Measurements from ENCODE around the gene ABCB9. TPM values are rescaled to one million over a fixed set of nuclear protein-coding genes. Genes with fewer than 3 reads are reported as not detected.

Gene ABCB9
- total and polyA plus RNA-seq, 7 donors: 1.2 to 5.3 (median 3.0) TPM

DNA sequence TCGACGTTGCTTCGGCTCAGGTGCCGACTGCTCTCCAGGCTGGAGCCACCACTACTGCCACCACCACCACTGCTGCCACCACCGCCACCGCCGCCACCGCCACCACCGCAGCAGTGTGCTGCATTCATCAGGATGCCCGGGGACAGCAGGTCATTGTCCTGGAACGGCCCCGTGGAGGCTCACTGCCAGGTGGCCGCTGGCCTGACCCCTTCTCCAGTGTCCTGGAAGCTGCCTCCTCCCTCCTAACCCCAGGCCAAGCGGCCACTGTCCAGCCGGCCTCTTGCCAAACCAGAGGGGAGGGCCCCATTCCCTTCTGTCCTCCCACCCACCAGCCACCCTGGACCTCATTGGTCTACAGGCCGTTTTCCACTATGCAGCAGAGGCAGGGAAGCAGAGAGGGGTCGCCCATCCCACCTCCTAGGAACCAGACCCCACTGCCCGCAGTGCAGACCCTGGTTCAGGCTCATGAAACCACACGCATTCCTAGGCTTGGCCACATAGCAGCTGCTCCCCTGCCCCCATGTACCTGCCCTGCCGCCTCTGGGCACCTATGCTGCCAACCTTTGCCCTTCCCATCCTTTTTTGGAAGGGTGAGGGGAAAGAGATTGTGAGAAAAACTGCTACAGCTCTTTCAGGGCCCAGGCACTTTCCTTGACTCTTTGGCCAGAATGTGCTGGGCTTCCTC lies 29.4 kb upstream of the ABCB9 start:
- 86 to 88% methylated on average over 20 of the region's 20 CpGs for WGBS, 2 donors
- Histone ChIP-seq H3K4me1 (peaks cover 0 to 12% (median 0%) of the 10 kb centered on the region in 4 donors), H3K27ac (peak overlapping the region in 1 of 4 donors; percentile 17), H3K36me3 (peaks cover 2 to 34% (median 6%) of the 10 kb centered on the region in 4 donors), H3K27me3 (no peaks in the 10 kb centered on the region), H3K4me3 (no peak overlapping the region), H3K9me3 (no peaks in the 10 kb centered on the region)
- intact Hi-C loops (cut with DNase I): no loop called here
- DNase-seq: peak; percentile 78
- no peak for TF ChIP-seq EP300 (IDR thresholded peaks at IDR 0.05)
- no peak for TF ChIP-seq POLR2AphosphoS5 (IDR thresholded peaks at IDR 0.05)
- TF ChIP-seq, protein P1, sequence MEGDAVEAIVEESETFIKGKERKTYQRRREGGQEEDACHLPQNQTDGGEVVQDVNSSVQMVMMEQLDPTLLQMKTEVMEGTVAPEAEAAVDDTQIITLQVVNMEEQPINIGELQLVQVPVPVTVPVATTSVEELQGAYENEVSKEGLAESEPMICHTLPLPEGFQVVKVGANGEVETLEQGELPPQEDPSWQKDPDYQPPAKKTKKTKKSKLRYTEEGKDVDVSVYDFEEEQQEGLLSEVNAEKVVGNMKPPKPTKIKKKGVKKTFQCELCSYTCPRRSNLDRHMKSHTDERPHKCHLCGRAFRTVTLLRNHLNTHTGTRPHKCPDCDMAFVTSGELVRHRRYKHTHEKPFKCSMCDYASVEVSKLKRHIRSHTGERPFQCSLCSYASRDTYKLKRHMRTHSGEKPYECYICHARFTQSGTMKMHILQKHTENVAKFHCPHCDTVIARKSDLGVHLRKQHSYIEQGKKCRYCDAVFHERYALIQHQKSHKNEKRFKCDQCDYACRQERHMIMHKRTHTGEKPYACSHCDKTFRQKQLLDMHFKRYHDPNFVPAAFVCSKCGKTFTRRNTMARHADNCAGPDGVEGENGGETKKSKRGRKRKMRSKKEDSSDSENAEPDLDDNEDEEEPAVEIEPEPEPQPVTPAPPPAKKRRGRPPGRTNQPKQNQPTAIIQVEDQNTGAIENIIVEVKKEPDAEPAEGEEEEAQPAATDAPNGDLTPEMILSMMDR (IDR thresholded peaks at IDR 0.05): no peak
- no peak for TF ChIP-seq POLR2A (IDR thresholded peaks at IDR 0.05)

DNA sequence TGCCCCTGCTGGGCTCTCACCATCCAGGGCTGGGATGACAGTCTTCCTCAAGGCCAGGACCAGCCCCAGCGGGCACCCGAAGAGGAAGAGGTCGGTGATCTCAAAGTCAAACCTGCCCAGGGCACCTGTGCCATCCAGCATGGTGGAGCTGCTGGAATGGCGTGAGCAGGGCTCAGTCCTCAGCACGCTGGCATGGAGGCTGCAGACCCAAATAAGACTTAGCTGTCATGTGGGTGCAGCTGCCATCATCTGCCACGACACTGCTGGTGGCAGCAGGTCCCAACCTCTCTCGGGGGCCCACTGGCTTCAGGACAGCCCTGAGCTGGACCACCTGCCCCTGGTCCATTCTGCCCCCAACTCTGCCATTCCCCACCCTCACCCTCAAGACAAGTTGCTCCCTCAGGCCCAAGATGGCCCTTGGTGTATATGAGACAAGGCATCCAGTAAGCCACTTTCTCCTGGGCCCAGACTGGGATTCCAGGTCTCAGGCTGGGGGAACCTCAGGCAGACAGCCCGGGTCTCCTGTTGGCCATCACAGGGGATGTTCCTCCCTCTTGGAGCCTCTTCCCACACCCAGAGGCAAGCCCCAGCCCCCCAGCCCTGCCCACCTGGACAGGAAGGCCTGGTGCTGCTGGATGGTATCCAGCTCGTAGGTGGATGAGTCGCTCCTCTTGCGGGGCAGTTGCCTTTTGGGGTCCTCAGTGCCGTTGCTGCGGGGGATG lies 28.7 kb upstream of the ABCB9 start:
- H3K27ac ChIP-seq: no peak overlapping the region
- no peak overlapping the region for H3K4me3 ChIP-seq
- TF ChIP-seq, protein P1 (IDR thresholded peaks at IDR 0.05): no peak
- no peak for TF ChIP-seq POLR2AphosphoS5 (IDR thresholded peaks at IDR 0.05)
- no peak for TF ChIP-seq POLR2A (IDR thresholded peaks at IDR 0.05)
- no peak for TF ChIP-seq EP300 (IDR thresholded peaks at IDR 0.05)
- DNase-seq: no peak
- no peaks in the 10 kb centered on the region for H3K27me3 ChIP-seq
- intact Hi-C loops (cut with DNase I): no loop called here
- no peaks in the 10 kb centered on the region for H3K9me3 ChIP-seq
- peaks cover 0 to 12% (median 0%) of the 10 kb centered on the region in 4 donors for H3K4me1 ChIP-seq
- WGBS, 2 donors: 92 to 93% methylated on average over 13 of the region's 13 CpGs
- peaks cover 0 to 35% (median 4%) of the 10 kb centered on the region in 4 donors for H3K36me3 ChIP-seq

DNA sequence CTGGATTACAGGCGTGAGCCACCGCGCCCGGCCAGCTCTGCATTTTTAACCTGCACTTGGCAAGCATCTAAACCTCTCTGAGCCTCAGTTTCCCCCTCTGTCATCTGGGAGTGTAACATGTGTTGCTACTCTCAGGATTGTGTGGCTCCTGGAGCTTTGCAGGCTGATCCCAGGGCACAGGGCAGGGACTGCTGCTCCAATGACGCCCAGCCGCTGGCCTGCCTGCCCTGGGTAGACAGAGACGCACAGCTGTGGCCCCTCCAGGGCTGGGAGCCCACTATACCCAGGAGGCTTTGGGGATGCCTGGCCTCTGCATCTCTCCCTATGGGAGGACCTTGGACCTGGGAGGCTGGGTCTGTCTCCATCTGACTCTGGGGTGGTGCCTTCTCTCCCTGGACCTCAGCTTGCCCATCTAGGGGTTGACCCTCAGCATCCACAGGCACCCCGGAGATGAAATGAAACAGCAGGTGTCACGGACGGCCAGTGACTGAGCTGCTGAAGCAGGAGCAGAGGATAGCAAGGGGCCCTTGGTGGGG lies 27.9 kb upstream of the ABCB9 start:
- Histone ChIP-seq H3K4me3 (no peak overlapping the region), H3K4me1 (peaks cover 0 to 12% (median 0%) of the 10 kb centered on the region in 4 donors), H3K27ac (no peak overlapping the region), H3K9me3 (no peaks in the 10 kb centered on the region), H3K36me3 (peaks cover 0 to 37% (median 4%) of the 10 kb centered on the region in 4 donors), H3K27me3 (no peaks in the 10 kb centered on the region)
- no peak for DNase-seq
- TF ChIP-seq EP300 (IDR thresholded peaks at IDR 0.05) (no peak), POLR2A (IDR thresholded peaks at IDR 0.05) (no peak), POLR2AphosphoS5 (IDR thresholded peaks at IDR 0.05) (no peak)
- TF ChIP-seq, protein P1 (IDR thresholded peaks at IDR 0.05): no peak
- intact Hi-C loops (cut with DNase I): no loop called here
- WGBS, 2 donors: 94 to 95% methylated on average over 10 of the region's 10 CpGs

DNA sequence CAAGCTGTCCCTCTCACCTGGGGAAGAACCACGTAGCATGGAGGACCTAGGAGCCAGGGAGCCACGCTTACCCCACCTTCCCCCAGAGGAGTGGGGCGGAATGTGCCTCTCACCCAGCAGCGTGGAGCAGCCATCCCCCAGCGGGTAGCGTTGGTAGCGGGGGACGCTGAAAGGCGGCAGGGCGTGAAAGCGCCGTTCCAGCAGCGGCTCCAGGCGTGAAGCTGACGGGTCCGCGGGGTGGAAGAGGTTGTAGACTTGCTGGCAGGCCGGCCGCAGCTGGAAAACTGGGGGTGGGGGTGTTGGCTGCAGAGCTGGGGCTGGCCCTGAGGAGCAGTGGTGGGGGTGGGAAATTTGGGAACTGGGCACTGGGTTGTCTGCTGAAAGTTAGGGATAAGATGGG lies 26.1 kb upstream of the ABCB9 start:
- peaks cover 0 to 12% (median 0%) of the 10 kb centered on the region in 4 donors for H3K4me1 ChIP-seq
- no peak overlapping the region for H3K27ac ChIP-seq
- H3K9me3 ChIP-seq: no peaks in the 10 kb centered on the region
- TF ChIP-seq, protein P1 (IDR thresholded peaks at IDR 0.05): no peak
- no peak for TF ChIP-seq POLR2A (IDR thresholded peaks at IDR 0.05)
- no peak for TF ChIP-seq POLR2AphosphoS5 (IDR thresholded peaks at IDR 0.05)
- TF ChIP-seq EP300 (IDR thresholded peaks at IDR 0.05): no peak
- intact Hi-C loops (cut with DNase I): no loop called here
- no peaks in the 10 kb centered on the region for H3K27me3 ChIP-seq
- peaks cover 8 to 50% (median 14%) of the 10 kb centered on the region in 4 donors for H3K36me3 ChIP-seq
- H3K4me3 ChIP-seq: no peak overlapping the region
- DNase-seq: no peak
- WGBS, 2 donors: 86 to 94% methylated on average over 19 of the region's 19 CpGs

Data from sigmoid colon (tissue), 7 donors.